Ureter (tissue), 1 donor: ENCODE results near the gene PATL1. TPM values are rescaled to one million over a fixed set of nuclear protein-coding genes. Genes with fewer than 3 reads are reported as not detected.
"Not testable (repeated sequence)": the region's sequence is repeated elsewhere in the genome, so short reads cannot be mapped to it uniquely, and the experiment has no call there.

Experiments
- DNase-seq: peaks from one replicate; pipeline ENCODE4 v3.0.0-alpha.2; 2020; ENCODE audit warnings: low spot score
- total RNA-seq: library from RNA; stranded (reverse); gene quantifications from one replicate; pipeline ENCODE4 v1.2.4, GENCODE V29; 2023
- donor health status: DM: yes; HTN: yes; CAD: no.

Gene PATL1
- total RNA-seq, result 38.1 TPM

DNA sequence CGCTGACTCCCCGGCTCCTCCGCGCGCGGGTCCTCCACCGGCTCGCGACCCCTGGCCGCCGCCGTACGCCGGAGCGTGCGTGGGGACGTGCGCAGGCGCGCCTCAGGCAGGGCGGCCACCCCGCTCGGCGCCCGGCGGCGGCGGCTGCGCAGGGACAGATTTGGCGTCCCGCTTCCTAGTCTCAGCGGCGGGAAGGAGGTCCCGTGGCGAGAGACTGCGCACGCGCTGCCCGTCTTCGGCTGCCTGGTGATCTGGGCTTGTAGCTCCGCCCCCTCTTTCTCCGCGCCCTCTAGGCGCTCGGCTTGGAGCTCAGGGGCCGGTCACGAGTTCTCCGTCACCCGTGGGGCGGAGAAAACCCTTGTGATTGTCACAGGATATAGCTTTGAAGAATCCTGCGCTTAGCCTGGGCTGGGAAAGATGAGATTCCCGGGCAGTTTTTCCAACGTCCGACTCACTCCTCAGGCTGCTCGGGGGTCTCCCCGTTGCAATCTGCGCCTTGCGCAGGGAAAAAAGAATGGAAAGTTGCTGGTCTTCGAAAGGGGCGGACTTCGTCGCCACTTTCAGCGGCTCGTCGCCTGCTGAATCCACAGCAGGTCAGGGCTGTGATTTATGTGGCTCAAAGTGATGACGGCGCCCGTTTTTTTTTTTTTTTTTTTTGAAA, at the start of gene PATL1:
PATL1 (minus strand) TSS at position 88 of the 661 bp plus-strand sequence. CDS start 142 bp downstream, outside the sequence.
- peak; percentile 99 for DNase-seq

GRCh38 chr11:59716051-59716450, 47.2 kb upstream of the PATL1 start:
- DNase-seq, result no peak

- DNase-seq, result no peak
These were observed 44.9 kb upstream of the PATL1 start, which contains the start of gene OR10V1 for GRCh38 chr11:59713745-59714144. Gene OR10V1 (minus strand): TSS chr11:59713845. CDS start chr11:59713845, 0 bp downstream.

- DNase-seq, result no peak
These were observed 41.5 kb upstream of the PATL1 start for GRCh38 chr11:59710136-59710847.

- no peak for DNase-seq
These were observed 39.7 kb upstream of the PATL1 start for GRCh38 chr11:59708537-59708936.

- no peak for DNase-seq
These were observed 38.5 kb upstream of the PATL1 start for GRCh38 chr11:59707371-59707770.

DNA sequence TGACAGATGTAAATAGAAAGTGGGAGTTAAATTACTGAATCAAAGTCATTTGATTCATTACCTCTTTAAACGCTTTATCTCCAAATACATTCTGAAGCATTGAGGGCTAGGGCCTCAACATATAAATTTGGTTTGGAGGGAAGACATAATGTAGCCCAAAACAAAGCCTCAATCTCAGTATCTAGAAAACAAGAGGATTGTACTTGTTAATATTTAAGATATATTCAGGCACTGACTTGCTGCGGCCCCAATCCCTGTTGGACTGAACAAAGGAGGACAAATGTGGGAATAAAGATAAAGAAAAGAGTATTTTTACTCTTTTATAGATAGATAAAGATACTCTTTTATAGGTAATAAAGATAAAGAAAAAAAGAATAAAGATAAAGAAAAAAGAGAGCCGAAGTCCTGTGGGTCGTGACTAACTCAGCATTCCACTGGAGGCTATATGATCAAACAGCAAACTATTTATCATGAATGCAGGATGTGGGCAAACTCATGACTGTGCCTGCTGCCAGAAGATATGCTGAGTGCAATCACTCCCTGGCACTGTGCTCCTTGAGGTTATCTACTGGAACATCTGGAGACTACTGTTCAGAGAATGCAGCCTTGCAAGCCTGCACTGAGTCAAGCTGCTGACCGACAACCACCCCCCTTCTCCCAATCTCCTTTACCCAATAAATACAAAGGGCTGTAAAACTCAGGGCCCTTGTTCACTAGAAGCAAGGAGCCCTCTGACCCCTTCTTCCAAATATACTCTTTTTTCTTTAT, 37.9 kb upstream of the PATL1 start:
- peak; percentile 64 for DNase-seq

GRCh38 chr11:59705294-59705693, 36.5 kb upstream of the PATL1 start:
- no peak for DNase-seq

- DNase-seq, result not testable (repeated sequence)
These were observed 34.7 kb upstream of the PATL1 start for GRCh38 chr11:59703515-59703914.

DNA sequence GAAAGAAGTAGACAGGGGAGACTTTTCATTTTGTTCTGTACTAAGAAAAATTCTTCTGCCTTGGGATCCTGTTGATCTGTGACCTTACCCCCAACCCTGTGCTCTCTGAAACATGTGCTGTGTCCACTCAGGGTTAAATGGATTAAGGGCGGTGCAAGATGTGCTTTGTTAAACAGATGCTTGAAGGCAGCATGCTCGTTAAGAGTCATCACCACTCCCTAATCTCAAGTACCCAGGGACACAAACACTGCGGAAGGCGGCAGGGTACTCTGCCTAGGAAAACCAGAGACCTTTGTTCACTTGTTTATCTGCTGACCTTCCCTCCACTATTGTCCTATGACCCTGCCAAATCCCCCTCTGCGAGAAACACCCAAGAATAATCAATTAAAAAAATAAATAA, 31.3 kb upstream of the PATL1 start:
- not testable (repeated sequence) for DNase-seq

DNA sequence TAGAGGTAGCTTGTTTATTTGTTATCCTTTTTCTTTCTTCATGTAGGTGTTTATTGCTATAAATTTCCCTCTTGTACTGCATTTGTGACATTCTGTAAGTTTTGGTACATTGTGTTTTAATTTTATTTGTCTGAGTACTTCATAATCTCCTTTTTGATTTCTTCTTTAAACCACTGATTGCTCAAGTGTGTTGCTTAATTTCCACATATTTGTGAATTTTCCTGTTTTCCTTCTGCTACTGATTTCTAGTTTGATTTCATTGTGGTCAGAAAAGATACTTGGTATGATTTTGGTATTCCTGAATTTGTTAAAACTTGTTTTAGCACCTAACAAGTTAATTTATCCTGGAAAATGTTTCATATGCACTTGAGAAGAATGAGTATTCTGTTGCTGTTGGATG, 29.7 kb upstream of the PATL1 start:
- DNase-seq, result no peak

GRCh38 chr11:59692915-59693314, 24.1 kb upstream of the PATL1 start:
- no peak for DNase-seq

GRCh38 chr11:59691156-59691555, 22.3 kb upstream of the PATL1 start:
- DNase-seq, result no peak

DNA sequence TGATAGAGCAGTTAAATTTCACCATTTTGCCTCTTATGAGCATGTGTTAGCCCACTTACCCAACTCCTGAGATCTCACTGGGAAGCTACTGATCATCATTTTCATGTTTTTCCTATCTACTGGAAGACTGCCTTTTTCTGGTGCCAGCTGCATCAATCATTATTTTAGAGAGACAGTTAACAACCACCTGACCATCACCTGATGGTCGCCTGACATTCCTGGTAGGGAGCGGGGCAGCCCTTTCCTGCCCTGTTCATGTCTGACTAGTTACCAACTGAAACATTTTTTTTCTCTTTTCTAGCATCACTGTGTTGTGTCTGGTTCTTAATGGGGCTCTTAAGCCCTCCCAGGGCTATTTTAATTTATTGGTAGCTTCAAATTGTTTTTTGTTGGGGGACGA, 20.2 kb upstream of the PATL1 start:
- no peak for DNase-seq

DNA sequence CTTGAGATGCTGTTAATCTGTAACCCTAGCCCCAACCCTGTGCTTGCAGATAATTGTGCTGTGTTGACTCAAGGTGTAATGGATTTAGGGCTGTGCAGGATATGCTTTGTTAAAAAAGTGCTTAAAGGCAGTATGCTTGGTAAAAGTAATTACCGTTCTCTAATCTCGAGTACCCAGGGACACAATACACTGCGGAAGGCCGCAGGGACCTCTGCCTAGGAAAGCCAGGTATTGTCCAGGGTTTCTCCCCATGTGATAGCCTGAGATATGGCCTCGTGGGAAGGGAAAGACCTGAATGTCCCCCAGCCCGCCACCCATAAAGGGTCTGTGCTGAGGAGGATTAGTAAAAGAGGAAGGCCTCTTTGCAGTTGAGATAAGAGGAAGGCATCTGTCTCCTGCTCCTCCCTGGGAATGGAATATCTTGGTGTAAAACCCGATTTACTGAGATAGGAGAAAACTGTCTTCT, 12.5 kb upstream of the PATL1 start:
- not testable (repeated sequence) for DNase-seq

DNA sequence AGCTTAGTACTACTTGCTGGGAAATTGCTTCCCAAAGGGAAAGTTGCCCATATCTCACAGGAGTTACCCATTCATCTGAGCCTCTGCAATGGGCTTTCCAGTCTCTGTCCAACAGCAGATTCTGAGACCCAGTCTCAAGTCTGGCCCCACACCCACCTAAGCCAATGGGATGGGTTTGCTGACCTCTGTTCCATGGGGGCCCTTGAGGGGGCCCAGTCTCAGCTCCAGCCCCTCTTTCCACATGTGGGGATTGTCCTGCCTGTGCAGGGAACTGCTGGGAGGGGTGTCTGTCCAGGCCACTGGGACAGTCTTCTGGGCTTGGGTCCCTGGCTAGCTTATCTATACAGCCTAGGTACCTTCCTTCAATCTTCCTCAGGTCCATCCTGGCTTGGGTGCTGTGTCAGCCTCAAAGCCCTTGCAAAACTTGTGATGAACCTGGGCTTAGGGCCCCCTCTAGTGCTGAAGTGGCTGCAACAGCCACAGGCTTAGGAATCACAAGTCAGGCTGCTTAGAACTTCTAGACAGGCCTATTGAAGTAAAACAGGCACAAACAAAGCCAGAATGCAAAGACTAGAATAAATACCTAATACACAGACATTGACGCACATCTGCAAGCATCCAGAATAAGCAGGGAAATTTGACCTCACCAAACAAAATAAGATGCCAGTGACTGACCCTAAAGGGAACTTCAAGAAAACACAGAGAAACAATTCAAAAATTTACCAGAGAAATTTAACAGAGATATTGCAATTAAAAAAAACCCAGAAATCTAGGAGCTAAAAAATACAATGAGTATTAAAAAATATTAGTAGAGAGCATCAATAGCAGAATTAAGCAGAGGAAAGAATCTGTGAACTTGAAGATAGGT, 11.7 kb upstream of the PATL1 start:
- DNase-seq, result peak; percentile 69

GRCh38 chr11:59679347-59679746, 10.5 kb upstream of the PATL1 start:
- DNase-seq, result no peak

GRCh38 chr11:59678813-59679165, 10.0 kb upstream of the PATL1 start:
- no peak for DNase-seq

DNA sequence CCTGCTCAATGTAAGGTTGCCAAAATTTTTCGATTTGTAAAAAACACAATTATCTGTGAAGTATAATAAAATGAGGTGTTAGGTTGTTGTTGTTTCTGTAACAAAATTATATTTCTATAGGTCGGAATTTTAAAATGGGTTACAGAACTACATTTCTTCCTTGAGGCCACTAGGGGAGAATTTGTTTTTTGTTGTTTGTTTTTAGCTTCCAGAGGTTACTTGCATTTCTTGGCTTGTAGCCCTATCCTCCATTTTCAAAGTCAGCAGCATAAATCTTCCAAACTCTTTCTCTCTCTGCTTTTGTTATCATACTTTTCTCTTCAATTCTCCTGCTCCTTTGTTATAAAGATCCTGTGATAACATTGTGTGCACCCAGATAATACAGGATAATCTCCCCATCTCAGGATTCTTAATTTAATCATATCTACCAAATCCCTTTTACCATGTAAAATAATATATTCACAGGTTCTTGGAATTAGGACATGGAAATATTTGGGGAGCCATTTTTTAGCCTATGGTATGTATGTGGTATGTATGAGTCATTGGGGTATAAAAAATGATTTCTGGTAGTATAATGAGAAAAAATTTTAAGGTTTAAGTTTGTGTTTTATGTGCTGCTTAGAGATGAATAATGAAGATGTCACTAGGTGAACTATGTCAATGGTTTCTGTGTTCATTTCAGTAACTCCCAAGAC, 9.4 kb upstream of the PATL1 start:
- DNase-seq, result no peak

DNA sequence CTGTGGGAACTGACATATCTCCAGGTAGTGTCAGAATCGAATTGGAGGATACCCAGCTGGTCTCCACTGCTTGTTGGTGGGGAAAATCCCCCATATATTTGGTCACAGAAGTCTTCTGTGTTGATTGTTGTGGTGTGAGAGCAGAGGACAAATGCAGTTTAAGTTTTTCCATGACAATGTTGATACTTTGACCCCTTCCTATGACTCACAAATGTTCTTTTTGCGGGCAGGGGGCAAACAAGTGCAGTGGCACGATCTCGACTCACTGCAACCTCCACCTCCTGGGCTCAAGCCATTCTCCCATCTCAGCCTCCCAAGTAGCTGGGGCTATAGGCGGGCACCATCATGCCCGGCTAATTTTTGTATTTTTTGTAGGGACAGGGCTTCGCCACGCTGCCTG, 7.4 kb upstream of the PATL1 start:
- no peak for DNase-seq

DNA sequence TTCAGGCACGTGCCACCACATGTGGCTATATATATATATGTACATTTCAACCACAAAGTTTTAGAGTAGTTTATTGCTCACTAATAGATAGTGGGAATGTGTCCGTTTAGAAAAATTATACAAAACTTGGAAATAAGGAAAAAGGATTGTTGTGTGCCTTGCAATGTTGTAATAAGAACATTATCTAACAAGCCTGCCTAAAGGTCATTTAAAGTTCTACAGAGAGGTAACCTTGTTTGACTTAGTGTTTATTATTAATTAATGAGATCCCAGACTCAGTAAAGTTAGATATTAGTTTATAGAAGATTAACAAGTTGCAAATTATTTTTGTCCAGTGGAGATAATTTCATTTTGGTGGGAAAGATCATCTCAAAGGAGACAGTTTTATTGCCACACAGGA, 5.5 kb upstream of the PATL1 start:
- DNase-seq, result no peak
